Colon (tissue), 2 donors: ENCODE measurements around the gene CGREF1.
"Not testable (repeated sequence)": the region's sequence is repeated elsewhere in the genome, so short reads cannot be mapped to it uniquely, and the experiment has no call there.

ENCODE experiments used
- FAIRE-seq: peaks from 2 replicates; lab custom pipeline; 2012; peaks lifted over from hg19 to GRCh38; lab: Jason Lieb, UNC
- donor health status: control.
- donor health status: control.

The CGREF1 gene

DNA sequence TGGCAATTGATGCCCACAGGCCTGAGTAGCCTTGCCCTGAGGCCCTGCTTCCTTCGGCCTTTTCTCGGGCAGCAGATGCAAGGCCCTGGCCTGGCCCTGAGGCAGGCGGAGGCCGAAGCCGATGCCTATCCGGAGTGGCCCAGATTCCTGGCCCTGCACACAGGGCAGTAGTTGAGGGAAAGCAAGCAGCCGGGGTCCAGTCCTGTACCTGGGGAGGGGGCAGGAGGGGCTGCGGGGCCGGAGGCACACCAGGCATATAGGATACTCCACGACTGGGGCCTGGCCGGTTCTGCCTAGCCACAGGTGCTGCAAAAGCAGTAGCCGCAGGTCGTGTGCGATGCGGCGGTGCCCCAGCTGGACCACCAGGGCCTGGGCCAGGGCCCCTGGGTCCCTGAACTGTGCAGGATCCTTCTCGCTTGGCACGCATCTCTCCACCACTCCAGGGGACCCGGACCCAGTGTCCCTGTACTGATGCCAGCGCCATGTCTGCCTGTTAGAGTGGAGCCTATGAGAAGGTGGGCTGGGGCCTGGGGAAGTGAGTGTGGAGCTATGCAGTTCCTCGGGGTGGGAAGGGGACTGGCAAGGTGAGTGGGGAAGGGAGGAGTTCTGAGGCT is 18.5 kb upstream of the CGREF1 start:
- no peak for FAIRE-seq

DNA sequence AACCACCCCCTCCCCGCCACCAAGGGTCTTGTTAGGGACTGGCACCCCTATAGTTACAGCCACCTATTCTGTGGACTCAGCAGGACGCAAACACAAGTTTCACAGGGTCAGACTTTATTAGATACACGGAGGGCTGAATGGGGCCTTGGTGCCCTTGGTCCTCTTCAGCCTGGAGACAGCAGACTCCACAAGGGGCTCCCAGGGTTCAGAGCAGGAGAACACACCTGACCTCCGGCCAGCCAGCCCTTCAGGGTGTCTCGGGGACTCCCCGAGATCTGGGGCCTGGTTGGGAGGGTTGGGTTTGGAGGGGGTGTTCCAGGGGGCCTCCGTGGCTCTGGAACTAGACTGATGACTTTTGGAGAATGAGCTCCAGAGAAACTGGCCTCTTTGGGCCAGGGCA is 17.8 kb upstream of the CGREF1 start:
- FAIRE-seq: no peak

DNA sequence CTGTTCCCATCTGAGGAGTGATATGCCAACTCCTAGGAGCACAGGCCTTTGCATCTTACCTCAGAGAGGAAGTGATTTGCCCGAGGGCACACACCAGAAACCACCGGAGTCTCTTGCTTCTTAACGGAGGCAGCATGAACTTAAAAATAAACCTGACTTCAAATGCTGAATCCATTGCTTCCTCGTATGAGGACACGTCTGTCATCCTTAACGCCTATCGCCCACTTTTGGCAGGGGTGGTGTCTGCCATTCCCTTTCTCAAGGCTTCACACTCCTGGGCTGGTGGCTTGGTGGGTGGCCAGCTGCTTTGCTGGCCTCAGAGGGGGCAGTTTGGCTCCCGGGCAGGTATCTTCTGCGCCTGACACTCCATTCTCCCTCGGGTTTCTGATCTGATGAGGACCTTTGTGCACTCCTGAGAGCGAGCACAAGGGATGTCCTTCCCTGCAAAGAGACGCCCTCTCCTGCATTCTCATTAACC is 16.6 kb upstream of the CGREF1 start:
- FAIRE-seq: no peak

DNA sequence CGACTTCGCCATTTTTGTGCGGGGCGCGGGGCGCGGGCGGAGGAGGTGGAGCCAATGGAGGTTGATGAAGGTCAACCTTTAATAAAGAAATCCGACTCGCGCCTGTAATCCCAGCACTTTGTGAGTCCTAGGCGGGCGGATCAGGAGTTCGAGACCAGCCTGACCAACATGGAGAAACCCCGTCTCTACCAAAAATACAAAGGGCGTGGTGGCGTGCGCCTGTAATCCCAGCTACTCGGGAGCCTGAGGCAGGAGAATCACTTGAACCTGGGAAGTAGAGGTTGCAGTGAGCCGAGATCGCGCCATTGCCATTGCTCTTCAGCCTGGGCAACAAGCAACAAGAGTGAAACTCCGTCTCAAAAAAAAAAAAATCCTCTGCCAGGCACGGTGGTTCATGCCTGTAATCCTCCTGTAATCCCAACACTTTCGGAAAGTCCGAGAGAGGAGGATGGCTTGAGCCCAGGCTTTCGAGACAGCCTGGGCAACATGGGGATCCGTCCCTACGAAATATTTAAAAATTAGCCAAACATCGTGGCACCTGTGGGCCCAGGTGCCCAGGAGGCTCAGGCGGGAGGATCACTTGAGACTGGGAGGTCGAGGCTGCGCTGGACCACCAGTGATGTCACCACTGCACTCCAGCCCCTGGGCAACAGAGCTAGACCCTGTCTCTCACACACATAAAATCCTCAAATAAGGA is 16.0 kb upstream of the CGREF1 start:
- no peak for FAIRE-seq

DNA sequence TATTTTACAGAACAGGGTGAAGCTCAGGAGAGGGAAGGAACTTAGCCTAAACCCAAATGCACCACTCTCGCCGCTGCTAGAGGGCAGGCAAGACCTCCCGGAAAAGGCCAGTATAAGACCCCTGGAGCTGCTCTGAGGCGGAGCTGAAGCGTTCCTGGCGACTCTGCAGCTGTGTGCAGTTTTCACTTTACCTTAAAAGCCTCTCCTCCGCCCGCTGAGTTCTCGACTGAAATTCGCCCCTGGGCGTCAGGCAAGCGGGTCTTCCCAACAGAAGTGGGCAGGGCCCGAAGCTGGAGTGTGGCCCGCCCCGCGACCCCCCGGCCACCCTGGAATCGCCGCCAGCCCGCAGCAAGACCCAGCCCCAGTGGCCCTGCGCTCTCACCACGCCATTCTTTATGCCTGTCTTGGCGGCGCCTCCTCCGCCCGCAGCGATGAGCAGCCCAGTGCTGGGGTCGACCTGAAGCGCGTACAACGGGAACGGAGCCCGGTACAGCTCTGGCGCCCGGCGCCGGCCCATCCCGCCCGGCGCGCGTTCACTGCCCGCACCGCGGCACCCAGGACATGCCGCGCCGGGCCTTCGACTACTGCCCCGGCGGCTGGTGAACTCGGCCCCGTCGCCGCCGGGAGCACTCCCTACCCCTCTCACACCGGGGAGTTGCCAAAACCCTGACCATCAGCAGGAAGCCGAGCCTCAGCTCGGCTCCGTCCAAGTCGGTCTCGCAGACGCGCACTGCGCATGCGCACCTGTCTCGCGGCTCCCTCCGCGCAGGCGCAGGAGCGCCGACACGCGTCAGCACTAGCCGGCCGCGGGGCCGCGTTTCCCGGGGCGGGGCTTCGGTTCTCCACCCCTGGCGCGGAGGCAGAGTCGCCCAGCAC is 15.2 kb upstream of the CGREF1 start, which contains the start of gene PREB:
PREB (minus strand) TSS at position 732 of the 876 bp plus-strand sequence; CDS start at position 517, 215 bp downstream.
- FAIRE-seq: no peak

DNA sequence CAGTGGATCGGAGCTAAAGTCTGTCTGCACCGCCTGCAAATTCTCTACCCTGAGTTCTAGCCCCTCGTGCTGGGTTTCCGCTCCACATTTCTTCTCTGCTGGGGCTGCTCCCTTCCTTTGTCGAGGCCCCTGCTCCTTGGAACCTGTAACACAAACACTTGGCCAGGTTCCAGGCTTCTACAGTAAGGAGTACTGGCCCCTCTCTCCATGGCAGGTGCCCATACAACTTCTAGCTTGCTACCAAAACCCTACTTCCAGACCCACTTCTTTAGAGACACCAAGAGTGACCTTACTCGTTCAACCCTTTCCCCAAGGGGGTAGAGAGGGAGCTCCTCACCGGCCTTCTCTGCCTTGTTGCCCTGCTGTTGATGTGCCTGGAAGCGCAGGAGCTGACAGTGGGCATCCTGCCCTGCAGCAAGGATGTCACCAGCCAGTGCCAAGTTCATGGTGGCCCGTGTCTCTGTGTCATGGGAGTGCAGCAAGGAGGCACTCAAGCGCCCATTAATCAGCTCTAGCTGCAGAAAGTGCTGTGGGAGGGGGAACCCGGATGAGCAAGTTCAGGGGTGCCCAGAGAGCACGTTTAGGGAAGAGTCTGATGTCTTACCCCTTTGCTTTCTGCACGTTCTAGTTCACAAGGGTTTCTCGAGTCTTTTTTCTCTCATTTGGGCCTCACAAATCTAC is 14.4 kb upstream of the CGREF1 start:
- FAIRE-seq: no peak

DNA sequence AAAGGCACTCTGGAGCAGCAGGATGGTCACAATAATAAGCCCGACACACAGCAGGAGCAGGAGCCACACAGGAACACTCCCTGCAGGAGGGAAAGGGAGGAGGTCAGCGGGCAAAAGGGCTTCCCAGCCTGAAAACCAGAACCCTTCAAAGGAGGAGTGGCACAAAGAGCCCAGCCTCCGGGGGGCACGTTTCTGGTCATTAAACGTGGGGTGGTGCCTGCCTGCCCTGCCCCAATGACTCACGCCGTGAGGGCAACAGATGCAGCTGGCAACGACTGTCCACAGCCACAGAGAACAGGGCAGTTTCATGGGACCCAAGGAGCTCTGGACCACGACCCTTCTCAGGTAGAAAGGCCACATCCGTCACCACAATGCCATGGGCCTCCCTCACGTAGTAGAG is 12.5 kb upstream of the CGREF1 start:
- no peak for FAIRE-seq

DNA sequence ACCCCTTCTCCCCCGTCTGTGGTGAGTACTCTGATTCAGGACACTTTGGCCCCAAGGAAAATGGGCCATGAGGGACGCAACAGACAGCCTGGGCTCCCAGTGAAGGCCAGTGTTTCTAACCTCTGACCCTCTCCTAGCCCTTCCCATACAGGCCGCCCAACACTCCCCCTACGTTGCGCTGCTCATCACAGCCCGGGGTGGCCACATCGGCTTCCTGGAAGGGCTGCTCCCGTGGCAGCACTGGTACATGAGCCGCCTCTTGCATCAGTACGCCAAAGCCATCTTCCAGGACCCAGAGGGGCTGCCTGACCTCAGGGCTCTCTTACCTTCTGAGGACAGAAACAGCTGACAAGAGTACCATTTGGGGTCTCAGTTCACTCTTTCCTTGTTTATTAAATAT is 11.5 kb upstream of the CGREF1 start:
- FAIRE-seq: no peak

DNA sequence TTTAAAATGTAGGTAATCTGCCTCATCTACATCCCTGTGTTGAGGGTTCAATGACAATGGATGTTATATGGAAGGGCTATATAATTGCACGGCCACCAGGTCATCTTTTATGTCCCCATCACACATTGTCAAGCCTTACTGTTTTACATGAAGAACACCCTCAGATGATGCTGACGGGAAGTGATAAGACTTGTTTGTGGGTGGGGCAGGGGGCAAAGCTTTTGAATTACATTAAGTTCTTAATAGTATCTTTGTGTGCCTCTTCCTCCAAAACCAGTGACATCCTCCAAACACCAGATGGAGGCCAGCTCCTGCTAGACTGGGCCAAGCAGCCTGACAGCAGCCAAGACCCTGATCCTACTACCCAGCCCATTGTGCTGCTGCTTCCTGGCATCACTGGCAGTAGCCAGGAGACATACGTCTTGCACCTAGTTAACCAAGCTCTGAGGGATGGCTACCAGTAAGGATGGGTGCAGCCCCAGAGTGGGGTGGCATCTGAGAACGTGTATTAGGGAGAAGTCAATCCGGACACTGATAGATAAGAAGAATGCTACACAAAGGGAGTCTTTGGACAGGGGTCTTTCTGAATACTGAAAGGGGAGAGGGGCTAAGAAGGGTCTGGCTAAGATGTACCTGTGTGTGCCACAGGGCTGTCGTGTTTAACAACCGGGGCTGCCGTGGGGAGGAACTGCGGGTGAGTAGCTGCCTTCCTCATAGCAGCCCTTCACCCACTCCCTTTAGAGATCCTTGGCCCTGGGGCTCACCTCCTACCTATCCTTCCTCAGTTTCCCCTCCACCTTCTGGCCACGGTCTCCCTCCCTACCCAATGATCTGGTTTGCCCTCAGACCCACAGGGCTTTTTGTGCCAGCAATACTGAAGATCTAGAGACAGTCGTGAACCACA is 10.0 kb upstream of the CGREF1 start:
- FAIRE-seq: no peak

DNA sequence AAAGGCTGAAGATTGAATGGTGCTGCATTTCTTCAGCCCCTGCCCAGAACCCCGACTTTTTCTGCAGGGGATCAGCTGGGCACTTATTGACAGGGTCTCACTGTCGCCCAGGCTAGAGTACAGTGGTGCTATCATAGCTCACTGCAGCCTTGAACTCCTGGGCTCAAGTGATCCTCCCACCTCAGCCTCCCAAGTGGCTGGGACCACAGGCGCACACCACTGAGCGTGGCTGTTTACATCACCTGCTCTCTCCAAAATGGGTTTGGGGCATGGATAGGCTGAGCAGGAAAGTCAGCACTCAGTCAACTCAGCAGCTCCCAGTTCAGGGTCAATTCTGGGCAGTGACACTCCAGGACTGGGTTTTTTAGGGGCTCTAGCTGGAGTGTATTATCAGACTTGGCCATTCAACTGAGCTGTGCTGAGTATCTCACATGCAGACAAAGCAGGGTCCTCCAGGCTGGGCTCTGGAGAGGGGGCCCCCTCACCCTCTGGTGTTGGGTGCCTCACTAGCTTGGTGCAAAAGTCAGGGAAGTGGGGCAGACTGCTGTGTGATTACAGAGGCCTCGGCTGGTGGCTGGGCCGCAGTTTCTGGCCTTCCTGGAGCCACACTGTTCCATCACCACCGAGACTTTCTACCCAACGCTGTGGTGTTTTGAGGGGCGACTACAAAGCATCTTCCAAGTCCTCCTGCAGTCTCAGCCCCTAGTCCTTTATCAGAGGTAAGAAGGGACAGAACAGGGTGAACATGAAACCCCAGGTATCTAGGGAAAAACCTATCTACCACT is 9.1 kb upstream of the CGREF1 start:
- no peak for FAIRE-seq

DNA sequence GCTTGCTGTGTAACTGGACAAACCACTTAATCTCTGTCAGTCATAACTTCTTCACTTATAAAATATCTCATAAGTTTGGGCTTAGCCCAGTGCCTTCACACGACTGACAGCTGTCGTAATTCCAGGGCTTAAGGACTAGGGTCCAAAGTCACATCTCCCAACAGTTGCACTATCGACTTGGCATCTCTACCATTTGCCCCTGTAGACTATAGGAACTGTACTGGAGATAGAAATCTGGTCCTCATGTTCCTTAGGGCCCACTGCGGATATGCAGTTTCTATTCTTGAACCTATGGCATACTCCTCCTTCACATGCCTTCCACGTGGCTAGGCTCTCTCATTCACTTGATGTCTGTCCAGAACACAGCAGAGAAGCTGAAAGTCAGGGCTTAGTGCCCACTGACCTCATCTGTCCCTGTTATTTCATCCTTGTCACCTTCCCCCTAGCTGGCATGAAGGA is 7.4 kb upstream of the CGREF1 start:
- FAIRE-seq: no peak

DNA sequence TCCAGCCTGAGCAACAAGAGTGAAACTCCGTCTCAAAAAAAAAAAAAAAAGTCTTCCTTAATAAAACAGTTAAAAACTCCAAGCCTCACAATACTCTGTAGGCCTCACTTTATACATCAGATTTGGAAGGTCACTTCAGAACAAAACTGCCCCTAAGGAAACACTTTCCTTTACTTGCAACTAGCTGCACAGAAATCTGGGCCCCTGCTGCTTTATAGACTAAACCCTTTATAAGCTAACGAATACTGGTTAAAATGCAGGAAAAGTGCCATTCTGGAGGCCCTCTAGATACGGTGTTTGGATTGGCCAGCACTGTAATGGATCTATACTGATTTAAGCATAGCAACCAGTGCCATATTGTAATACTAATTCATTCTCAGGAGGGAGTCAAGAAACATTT is 6.2 kb upstream of the CGREF1 start:
- FAIRE-seq: no peak

DNA sequence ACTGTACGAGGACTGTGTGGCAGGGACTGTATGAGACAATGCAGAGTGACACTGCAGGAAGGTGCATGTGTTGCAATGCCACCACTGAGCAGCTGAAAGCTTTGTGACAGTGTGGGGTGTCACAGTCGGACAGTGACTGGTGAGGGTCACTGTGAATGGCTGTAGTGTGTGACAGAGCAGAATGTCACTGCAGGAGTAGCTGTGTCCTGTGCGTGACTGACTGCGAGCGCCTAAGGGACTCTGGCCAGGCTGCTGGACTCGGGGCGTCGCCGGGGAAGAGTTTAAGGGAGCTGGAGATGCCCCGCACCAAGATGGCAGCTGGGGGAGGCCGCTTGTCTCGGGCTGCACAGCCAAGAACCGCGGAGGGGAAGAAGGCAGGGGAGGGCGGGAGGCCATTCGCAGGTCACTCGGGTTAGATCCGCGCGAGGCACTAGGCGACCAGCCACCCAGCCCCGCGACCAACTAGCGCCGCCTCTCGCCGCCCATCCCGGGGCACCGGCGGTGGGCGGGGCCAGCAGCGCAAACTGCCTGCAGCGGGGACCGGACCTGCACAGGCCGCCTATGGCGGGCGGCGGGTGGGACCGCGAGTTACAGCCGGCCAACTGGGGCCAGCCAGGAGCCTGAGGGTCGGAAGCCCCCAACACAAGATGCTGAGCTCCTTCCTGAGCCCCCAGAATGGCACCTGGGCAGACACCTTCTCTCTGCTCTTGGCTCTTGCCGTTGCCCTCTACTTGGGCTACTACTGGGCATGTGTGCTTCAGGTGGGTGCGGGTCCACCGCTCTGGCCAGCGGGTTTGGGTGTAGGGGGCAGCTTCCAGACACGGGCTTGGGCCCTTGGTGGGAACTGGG is 4.6 kb upstream of the CGREF1 start, which contains the start of gene ABHD1:
ABHD1 (plus strand) TSS at position 514 of the 849 bp plus-strand sequence; CDS start at position 648, 134 bp downstream.
- FAIRE-seq: no peak

DNA sequence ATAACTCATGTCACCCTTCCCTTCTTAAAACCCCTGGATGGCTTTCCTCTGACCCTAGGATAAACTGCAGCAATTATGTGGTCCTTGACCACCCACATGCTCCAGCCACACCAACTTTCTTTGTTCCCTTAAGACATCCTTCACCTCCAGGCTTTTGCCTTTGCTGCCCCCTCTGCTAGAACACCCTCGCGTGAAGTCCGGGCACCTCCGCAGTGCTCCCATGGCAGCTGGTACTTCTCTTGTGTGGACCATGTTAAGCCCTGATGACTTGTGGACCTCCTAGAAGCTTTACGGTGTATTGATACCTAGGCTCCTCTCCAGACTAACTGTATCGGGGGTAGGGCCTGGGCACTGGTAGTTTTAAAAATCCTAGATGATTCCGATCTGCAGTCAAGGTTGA is 3.9 kb upstream of the CGREF1 start:
- FAIRE-seq: no peak

DNA sequence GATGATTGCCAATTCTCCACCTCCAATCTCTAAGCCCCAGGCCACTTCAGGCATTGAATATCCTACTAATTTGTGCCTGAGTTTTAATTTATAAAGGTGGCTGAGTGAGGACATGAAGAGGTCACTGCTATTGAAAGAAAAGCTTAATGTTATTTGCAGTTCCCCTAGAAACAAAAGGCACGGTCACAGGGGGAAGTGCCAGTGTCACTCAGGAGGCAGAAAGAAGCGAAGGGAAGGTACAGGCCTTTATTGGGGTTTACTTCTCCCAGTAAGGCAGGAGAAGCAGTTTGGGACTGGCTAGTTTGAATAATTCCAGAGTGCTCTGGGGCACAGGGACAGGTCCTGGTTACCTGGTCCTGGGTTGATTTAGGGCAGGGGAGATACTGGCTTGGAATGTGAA is 3.0 kb upstream of the CGREF1 start:
- FAIRE-seq: no peak

DNA sequence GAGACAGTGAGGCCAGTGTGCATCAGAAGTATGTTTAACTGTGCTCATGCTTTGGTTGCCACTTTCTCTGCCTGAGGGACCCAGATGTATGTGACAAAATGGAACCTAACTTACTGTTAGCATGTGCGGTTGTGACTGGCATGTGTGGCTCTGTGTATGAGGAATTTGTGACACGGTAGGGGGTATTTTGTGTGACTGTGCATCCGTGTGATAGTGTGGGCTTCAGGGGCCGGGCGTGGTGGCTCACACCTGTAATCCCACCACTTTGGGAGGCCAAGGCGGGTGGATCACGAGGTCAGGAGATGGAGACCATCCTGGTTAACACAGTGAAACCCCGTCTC is 372 bp upstream of the CGREF1 start:
- not testable (repeated sequence) for FAIRE-seq

DNA sequence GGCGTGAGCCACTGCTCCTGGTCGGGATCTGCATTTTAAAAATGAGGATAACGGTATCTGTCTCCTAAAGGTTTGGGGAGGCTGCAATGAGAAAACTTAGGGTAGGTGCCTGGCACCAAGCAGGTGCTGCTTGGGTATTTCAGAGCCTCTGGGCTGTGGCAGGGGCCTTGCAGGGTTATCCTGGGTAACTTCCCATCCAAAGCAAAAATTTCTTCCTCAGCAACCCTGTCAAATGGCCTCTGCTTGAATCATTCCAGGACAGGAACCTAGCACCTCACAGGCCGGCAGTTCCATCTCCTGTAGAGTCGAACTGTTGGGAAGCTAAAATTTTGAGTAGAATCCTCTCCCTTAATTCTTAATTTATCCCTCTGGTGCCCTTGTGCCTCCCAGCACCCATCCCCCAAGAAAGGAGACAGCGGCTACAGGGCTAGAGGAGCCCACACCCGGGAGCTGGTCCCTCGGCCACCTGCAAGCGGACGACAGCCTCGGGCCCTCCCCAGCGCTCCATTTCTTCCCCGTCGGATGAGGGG is 868 bp downstream of the CGREF1 start:
- FAIRE-seq: no peak

DNA sequence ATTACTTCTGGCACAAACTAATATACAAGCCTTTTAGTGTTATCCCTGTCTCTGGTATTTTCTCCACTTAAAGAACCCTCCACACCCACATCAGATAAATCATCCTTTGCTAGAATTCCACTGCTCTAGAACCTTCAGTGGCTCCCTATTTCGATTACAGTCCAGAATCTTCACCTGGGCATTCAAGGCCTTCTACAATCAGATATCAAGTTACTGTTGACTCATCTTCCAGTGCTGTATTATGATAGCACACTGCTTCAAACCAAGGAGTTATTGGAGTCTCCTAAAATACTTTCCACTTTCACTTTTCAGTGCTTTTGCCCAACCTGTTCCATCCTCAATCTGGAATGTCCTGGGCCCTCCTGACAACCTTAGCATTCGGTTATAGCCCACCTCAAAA is 3.4 kb downstream of the CGREF1 start:
- no peak for FAIRE-seq
